Measurements from ENCODE around the gene ZNF662. TPM values are rescaled to one million over a fixed set of nuclear protein-coding genes. Genes with fewer than 3 reads are reported as not detected.
"Not testable (repeated sequence)": the region's sequence is repeated elsewhere in the genome, so short reads cannot be mapped to it uniquely, and the experiment has no call there.

ZNF662 gene
- 0.27 and 0.93 TPM in 2 replicates for total RNA-seq

DNA sequence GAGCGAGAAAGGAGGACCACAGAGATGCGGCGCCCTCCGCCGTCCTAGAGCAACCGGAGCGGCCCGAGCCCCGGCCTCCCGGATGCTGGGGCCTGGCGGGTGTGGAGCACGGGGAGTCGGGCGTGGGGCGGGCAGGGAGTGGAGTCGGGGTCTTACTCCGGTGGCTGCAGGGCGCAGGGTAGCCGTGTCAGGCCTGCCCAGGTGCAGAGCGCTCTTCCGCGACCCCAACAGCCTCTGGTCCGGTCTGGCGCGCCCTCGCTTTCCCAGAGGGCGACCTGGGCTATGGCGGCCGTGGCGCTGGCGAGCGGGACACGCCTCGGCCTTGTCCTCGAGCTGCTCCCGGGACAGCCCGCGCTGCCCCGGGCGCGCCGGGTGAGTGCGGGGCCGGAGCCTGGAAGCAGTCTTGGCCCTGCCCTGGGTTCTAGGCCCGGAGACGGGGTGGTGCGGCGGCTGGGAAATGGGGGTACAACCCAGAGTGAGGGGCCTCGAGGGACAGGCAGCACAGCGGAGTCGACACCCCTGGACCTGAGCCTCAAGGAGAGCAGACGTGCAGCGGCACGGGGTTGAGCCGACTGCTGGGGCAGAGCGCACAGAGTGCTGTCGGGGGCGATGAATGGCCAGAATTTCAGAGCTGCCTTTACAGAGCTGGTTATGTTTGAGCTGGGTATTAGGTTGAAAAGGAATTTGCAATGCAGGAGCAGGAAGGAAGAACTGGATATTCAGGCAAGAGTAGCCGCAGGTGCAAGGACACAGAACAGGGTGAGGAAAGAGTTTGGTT, at the start of gene ZNF662:
ZNF662 (plus strand) TSS at position 73 of the 778 bp plus-strand sequence. CDS start 1,973 bp downstream, outside the sequence.
- intact Hi-C loops (cut with micrococcal nuclease): no loop called here

GRCh38 chr3:42856544-42856943, 49.4 kb upstream of the ZNF662 start:
- intact Hi-C loops (cut with micrococcal nuclease): no loop called here

- intact Hi-C loops (cut with micrococcal nuclease): no loop called here
Observed at GRCh38 chr3:42864321-42864950, 41.5 kb upstream of the ZNF662 start.

DNA sequence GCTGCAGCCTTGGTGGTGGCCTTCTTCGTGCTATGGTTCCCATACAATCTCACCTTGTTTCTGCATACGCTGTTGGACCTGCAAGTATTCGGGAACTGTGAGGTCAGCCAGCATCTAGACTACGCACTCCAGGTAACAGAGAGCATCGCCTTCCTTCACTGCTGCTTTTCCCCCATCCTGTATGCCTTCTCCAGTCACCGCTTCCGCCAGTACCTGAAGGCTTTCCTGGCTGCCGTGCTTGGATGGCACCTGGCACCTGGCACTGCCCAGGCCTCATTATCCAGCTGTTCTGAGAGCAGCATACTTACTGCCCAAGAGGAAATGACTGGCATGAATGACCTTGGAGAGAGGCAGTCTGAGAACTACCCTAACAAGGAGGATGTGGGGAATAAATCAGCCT, 40.7 kb upstream of the ZNF662 start:
- intact Hi-C loops (cut with micrococcal nuclease): no loop called here

GRCh38 chr3:42867138-42867537, 38.8 kb upstream of the ZNF662 start:
- intact Hi-C loops (cut with micrococcal nuclease): no loop called here

- intact Hi-C loops (cut with micrococcal nuclease): no loop called here
Observed at GRCh38 chr3:42868841-42869240, 37.1 kb upstream of the ZNF662 start.

- intact Hi-C loops (cut with micrococcal nuclease): no loop called here
Observed at GRCh38 chr3:42871592-42872196, 34.2 kb upstream of the ZNF662 start.

GRCh38 chr3:42872718-42873117, 33.2 kb upstream of the ZNF662 start:
- intact Hi-C loops (cut with micrococcal nuclease): no loop called here

- intact Hi-C loops (cut with micrococcal nuclease): no loop called here
Observed at GRCh38 chr3:42873221-42873982, 32.5 kb upstream of the ZNF662 start.

GRCh38 chr3:42874749-42875148, 31.2 kb upstream of the ZNF662 start:
- intact Hi-C loops (cut with micrococcal nuclease): no loop called here

DNA sequence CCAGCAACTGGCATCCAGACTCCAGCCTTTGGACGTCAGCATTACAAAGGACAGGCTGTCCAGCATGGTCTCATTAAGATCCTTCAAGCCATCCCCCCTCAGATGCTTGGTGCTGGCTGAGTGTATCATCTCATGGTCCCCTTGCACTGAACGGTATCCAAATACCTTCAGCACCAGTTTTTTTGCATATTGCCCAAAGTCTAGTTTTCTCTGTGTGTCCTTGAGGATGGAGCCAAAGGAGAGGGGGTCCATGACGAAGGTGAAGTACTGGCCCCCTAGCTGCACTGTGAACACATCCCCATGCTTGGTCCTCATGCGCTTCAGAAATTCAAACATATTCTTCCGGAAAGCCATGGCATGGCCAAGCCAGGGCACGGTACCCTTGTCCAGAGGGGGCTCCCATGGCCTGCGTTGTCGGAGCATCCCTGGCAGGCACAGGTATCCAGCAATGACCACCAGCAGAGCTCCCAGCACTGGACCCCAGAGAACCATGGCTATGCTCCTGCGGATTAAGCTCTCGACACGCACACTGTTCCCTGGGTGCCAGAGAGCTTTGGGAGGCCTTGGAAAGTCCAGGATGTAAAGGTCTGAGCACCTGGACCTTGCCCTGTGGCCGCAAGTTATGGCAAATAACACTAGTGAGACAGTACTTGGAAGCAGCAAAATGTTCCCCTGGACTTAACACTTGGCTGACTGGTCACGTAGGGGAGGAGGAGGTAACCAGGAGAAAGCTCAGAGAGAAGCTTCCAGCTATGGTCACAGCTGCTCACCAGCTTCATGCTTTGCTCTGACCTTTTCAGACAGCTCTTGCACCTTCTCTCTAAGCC, 30.4 kb upstream of the ZNF662 start, which contains the start of gene CYP8B1:
CYP8B1 (minus strand) TSS at position 555 of the 827 bp plus-strand sequence; CDS start at position 492, 63 bp downstream.
- intact Hi-C loops (cut with micrococcal nuclease): no loop called here

GRCh38 chr3:42876401-42876800, 29.5 kb upstream of the ZNF662 start:
- intact Hi-C loops (cut with micrococcal nuclease): no loop called here

GRCh38 chr3:42876940-42877720, 28.8 kb upstream of the ZNF662 start:
- intact Hi-C loops (cut with micrococcal nuclease): no loop called here

GRCh38 chr3:42877881-42878280, 28.1 kb upstream of the ZNF662 start:
- intact Hi-C loops (cut with micrococcal nuclease): no loop called here

GRCh38 chr3:42880183-42880582, 25.8 kb upstream of the ZNF662 start:
- intact Hi-C loops (cut with micrococcal nuclease): loop anchor here (2.0 kb wide), 2 partner anchors 107 to 241 kb away; partner anchors contain the start of gene CCDC13

DNA sequence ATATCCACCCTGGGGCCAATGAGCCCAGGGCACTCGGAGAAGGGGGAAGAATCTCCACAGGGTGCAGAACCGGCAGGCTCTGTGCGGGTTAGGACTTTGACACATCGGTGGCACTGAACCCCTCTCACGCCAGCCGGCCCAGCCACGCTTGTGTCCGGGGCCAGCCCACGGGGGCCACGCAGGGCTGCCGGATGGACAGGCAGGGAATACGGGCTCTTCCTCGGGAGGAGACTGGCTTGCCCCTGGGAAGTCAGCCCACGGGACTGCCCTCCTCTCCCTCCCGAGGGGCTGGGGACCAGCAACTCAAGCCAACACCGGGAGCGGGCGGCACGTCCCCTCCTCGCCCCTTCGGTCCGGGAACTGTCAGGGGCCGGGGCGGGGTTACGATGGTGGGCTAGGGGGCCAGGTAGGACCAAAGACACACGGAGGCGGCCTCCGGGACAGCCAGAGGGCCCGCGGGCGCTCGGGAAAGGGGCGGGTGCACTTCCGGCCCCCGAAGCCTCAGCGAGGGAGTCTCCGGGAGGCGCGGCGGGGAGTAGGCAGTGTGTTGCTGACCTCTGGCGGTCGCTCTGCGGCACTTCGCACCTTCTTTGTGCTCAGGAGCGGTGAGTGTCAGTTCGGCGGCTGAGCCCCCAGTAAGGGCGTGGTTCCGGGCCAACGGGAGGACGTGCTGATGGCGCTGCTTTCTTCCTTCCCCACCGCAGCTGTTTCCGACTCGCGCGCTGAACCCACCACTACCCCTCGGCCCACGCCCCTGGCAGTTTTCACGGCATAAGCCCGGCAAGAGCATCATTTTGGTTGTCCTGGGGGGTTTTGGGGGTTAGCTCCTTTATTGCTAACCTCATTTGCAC, 25.1 kb upstream of the ZNF662 start:
- intact Hi-C loops (cut with micrococcal nuclease): loop anchor here (1.0 to 2.0 kb wide), 7 partner anchors 50 to 379 kb away; partner anchors contain the start of genes CCDC13, HIGD1A and VIPR1

GRCh38 chr3:42883251-42883930, 22.6 kb upstream of the ZNF662 start:
- intact Hi-C loops (cut with micrococcal nuclease): not testable (repeated sequence)

GRCh38 chr3:42884324-42884723, 21.6 kb upstream of the ZNF662 start:
- intact Hi-C loops (cut with micrococcal nuclease): no loop called here

Measured in T-helper 2 cell treated with Interferon-gamma antibody and Interleukin-4, amounts not matched to agents 100 ng/mL and 5 ng/mL, for 36 hours (primary cell).